GM12875 (cell line): ENCODE data around the gene MYH9.
A peak's percentile ranks its signal among the peaks of the same experiment; 100 is the strongest.
"Not testable (repeated sequence)": the region's sequence is repeated elsewhere in the genome, so short reads cannot be mapped to it uniquely, and the experiment has no call there.

Source experiments
- H3K4me3 ChIP-seq: one replicate; pipeline ENCODE4 v1.5.1; 2011; ENCODE audit warnings: low read depth, low read length, control low read depth
- TF ChIP-seq, protein P1 (sequence below): IDR thresholded peaks from 2 replicates; pipeline ENCODE4 v1.5.1; 2011; ENCODE audit warnings: low read depth, mild to moderate bottlenecking, control low read depth, inconsistent platforms, low read length, moderate library complexity, borderline replicate concordance; ENCODE audit not compliant: insufficient read depth

MYH9 gene

DNA sequence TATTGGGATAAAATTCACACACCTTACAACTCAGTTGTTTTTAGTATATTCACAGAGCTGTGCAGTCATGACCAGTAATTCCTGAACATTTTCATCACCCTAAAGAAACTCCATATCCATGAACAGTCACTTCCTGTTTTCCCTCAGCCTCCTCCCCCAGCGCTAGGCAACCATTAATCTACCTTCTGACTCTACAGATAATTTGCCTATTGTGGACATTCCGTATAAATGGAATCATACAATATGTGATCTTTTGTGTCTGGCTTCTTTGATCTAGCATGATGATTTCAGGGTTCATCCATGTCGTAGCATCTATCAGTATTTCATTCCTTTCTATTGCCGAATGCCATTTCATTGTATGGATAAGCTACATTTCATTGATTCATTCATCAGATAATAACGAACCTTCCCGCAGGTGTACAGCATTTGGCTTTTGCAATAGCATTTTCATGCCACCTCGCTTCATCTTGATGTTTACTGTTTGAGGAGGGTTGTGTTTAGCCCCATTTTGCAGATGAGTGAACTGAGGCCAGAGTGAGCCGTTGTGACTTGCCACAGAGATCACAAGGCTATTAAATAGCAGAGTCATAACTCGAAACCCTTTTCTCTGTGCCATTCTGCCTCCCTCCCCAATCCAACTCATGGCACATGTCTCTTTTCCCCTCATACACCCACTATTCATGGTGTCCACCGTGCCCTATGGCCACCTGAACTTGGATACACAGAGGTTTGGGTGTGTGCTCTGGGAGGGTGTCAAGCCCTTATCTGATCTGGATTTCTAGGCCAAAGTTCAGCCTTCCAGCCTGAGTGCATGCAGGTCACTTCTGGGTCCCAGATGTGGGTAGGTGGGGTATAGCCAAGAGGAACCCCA is 11.1 kb upstream of the MYH9 start:
- TF ChIP-seq, protein P1, sequence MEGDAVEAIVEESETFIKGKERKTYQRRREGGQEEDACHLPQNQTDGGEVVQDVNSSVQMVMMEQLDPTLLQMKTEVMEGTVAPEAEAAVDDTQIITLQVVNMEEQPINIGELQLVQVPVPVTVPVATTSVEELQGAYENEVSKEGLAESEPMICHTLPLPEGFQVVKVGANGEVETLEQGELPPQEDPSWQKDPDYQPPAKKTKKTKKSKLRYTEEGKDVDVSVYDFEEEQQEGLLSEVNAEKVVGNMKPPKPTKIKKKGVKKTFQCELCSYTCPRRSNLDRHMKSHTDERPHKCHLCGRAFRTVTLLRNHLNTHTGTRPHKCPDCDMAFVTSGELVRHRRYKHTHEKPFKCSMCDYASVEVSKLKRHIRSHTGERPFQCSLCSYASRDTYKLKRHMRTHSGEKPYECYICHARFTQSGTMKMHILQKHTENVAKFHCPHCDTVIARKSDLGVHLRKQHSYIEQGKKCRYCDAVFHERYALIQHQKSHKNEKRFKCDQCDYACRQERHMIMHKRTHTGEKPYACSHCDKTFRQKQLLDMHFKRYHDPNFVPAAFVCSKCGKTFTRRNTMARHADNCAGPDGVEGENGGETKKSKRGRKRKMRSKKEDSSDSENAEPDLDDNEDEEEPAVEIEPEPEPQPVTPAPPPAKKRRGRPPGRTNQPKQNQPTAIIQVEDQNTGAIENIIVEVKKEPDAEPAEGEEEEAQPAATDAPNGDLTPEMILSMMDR: no peak
- no peak overlapping the region for H3K4me3 ChIP-seq

DNA sequence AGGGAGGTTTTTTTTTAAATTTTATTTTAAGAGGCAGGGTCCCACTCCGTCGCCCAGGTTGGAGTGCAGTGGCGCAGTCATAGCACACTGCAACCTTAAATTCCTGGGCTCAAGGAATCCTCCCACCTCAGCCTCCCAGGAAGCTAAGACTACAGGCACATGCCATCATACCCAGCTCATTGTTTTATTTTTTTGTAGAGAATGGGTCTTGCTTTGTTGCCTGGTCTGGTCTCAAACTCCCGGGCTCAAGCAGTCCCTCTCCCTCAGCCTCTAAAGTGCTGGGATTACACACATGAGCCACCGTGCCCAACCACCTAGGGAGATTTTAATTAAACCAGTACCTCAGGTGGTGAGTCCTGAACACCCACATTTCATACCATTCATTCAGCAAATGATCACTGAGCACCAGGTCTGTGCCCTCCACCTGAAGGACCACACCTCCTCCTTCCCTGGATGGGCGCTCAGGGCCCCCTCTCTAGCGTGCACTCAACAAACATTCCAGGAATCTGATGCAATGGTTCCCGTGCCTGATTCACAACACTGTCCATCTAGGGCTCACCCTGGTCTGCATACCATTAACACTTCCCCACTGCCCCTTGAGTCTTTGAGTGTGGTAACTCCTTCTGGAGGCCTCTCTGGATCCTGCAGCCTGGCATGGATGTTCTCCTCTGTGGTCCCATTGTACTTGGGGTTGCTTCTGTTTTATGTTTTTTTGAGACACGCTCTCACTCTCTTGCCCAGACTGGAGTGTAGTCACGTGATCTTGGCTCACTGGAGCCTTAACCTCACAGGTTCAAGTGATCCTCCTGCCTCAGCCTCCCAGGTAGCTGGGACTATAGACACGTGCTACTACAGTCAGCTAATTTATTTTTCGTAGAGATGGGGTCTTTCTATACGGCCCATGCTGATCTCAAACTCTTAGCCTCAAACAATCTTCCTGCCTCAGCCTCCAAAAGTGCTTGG is 9.6 kb upstream of the MYH9 start:
- TF ChIP-seq, protein P1: no peak
- no peak overlapping the region for H3K4me3 ChIP-seq

DNA sequence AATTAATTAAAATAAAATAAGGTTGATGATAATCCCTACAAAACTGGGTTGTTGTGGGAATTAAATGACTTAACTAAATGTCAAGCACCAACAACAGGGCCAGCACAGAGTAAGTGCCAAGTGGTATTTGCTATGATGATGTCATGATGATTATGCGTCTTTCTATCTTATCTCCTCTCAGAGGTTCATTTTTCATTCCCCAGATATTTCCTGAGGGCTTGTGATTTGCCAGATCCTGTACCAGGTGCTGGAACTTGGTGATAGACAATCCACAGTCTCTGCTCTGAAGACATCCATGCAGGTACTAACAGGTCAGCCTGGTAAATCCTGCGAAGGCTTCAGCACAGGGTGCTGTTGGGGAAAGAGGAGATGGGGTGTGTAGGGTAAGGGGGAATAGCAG is 8.1 kb upstream of the MYH9 start:
- no peak overlapping the region for H3K4me3 ChIP-seq
- TF ChIP-seq, protein P1: no peak

DNA sequence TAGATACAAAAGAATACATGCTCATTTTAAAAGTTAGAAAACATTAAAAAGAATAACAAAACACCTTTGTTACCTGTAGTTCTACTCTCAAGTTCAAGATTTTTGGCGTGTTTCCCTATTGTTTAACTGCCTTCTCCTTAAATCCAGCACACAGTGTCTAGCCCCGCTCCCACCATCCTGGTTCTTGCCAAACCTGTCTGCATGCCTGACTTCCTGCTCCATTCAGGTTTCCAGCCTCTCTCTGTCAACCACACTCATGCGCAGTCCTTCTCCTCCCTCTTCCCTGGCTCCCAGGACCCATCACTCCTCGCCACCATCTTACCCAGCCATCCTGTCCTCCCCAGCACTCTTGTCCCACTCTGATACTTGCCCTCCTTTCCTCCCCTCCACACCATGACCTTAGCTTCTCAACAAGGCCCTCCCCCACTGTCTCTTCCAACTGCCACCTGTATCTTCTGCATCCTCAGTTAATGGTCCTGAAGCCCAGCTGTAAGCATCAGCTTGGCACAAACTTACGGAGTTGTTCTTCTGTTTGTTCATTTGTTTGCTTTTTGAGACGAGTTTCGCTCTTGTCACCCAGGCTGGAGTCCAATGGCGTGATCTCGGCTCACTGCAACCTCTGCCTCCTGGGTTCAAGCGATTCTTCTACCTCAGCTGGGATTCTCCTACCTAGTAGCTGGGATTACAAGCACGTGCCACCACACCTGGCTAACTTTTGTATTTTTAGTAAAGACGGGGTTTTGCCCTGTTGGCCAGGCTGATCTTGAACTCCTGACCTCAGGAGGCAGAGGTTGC is 7.5 kb upstream of the MYH9 start:
- TF ChIP-seq, protein P1: no peak
- no peak overlapping the region for H3K4me3 ChIP-seq

DNA sequence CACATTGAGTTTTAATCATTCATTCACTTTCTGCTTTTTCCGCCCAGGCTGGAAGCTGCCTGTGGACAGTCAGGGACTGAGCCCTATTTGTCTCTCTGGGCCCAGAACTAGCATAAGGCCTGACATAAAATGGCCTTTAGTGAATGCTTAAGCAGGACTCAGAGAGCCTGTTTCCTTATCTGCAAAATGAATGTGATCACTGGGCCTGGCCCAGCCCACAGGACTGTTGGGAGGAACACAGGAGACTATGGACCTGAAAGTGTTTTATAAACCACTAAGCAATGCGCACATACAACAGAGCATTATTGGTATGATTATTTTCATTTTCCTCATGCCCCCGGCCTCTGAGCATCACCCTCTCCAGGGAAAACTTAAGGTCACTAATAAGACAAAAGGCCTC is 3.9 kb upstream of the MYH9 start:
- no peak overlapping the region for H3K4me3 ChIP-seq
- TF ChIP-seq, protein P1: no peak

DNA sequence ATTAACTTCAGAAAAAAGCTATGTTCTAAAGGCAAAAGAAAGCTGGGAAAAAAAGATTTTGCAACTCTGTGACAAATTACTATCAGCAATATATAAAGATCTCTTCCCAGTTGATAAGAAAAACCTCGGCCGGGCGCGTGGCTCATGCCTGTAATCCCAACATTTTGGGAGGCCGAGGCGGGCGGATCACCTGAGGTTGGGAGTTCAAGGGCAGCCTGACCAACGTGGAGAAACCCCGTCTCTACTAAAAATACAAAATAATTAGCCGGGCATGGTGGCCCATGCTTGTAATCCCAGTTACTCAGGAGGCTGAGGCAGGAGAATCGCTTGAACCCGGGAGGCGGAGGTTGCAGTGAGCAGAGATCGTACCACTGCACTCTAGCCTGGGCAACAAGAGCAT is 1.4 kb upstream of the MYH9 start:
- H3K4me3 ChIP-seq: not testable (repeated sequence)

DNA sequence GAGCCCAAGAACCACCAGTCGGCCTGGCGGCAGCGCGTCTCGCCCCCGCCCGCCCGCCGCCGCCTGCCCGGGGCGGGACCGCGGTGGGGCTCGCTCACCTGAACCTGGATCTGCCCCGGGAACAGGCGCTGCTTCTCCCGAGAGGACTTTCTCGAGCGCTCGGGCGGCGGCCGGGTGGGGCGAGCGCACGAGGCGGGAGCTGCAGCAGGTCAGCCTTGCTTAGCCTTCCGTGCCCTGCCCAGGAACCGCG is 133 bp downstream of the MYH9 start:
- TF ChIP-seq, protein P1: no peak
- H3K4me3 ChIP-seq: peak overlapping the region; percentile 97
